ENCODE measurements around the gene PRKCZ.
"Not testable (repeated sequence)": the region's sequence is repeated elsewhere in the genome, so short reads cannot be mapped to it uniquely, and the experiment has no call there.

Gene PRKCZ

DNA sequence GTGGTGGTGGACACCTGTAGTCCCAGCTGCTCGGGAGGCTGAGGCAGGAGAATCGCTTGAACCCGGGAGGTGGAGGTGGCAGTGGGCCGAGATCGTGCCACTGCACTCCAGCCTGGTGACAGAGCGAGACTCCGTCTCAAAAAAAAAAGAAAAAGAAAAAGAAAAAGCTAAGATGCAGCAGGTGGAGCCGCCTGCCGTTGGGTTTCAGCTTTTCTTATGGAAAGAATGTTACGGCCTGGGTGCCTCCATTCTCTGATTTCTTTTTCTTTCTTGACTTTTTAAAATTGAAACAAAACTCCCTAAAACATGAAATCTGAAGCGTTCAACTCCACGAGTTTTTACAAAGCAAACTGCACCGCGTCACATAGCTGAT, 64.4 kb downstream of the PRKCZ start:
- DNase-seq (ENCODE audit: low read depth in 4 of 4, low spot score in 1 of 4) = not testable (repeated sequence)

DNA sequence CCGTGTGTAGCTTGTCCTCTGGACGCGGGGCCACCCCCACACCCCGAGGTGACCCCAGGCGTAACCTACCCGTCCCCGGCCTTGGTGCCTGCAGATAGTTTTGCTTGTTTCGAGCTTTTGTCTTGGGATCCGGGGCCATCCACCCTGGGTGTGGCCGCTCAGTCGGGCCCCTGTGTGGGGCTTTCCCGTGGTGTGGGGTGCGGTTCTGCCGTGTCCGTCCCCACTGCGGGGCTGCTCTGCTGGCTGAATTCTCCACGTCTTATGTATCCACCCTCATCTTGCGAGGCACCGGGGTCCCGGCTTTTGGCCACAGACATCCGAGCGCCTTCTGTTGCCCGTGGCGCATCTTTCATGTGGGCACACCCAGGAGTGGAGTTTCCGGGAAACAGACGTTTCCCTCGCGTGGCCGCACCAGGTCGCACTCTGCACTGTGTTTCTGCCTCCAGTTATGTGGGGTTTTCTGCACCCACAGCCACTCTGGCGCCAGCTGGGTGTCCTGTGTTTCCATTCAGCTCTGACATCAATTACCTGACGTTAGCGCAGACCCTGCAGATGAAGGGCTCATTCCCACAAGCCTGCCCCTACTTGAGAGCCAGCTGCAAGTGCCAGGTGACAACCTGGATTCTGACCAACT, 64.9 kb downstream of the PRKCZ start:
- DNase-seq (ENCODE audit: low read depth in 4 of 4, low spot score in 1 of 4) = no peak

DNA sequence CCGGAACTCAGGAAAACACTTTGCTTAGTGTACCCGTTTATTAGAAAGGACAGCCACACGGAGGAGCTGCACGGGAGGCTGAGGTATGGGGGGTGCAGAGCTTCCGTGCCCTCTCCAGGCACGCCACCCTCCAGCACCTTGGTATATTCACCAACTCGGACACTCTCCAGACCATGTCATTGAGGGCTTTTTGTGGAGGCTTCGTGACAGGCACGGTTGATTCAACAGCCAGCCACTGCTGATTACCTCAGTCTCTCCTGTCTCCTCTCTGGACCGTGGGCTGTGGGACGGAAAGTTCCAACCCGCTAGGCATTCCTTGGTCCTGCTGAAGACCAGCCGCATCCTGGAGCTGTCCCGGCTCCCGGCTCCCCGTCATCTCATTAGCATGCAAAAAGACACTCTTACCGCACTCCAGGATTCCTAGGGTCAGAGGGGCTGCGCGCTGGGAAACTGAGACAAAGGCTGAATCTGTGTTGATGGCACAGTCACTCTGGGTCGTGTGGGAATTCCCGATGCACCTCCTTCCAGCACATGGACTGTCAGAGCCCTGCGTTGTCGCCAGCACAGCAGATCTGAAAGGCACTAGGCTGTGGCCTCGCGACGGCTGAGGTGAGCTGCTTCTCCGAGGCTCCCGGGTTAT, 65.6 kb downstream of the PRKCZ start:
- no peak for DNase-seq (ENCODE audit: low read depth in 4 of 4, low spot score in 1 of 4)

DNA sequence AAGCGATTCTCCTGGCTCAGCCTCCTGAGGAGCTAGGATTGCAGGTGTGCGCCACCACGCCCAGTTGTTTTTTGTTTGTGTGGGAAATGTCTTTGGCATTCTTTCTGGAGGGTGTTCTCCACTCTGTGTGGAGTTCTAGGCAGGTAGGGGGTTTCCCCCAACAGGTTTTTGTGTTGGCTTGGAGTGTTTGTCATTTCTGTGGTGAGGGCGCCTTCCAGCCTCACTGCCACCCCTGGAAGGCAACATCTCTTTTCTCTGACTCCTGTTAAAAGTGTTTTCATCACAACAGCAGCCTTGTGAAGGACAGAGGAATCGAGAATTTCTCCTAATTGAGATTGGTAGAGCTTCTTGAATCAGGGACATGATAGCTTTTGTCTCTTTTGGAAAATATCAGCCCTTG, 69.7 kb downstream of the PRKCZ start:
- no peak for DNase-seq (ENCODE audit: low read depth in 4 of 4, low spot score in 1 of 4)

DNA sequence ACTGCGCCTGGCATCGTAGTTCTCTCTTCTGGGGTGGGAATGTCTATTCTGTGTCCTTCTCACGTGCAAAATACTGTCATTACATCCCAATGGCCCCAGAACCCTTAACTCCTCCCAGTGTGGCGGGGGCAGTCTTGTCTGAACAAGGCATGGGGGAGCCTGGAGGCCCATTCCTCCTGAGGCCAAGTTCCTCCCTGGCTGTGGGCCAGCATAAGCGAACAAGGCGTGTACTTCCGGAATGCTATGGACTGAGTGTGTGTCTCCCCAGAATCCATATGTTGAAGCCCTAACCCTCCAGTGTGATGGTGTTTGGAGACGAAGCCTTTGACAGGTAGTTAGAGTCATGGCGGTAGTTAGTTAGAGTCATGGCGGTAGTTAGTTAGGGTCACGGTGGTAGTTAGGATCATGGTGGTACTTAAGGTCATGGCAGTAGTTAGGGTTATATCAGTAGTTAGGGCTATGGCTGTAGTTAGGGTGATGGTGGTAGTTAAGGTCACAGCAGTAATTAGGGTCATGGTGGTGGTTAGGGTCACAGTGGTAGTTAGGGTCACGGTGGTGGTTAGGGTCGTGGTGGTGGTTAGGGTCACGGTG, 71.0 kb downstream of the PRKCZ start:
- no peak for DNase-seq (ENCODE audit: low read depth in 4 of 4, low spot score in 1 of 4)

DNA sequence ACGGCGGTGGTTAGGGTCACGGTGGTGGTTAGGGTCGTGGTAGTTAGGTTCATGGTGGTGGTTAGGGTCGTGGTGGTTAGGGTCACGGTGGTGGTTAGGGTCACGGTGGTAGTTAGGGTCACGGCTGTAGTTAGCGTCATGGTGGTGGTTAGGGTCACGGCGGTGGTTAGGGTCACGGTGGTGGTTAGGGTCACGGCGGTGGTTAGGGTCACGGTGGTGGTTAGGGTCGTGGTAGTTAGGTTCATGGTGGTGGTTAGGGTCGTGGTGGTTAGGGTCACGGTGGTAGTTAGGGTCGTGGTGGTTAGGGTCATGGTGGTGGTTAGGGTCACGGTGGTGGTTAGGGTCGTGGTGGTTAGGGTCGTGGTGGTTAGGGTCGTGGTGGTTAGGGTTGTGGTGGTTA, 71.6 kb downstream of the PRKCZ start:
- not testable (repeated sequence) for DNase-seq (ENCODE audit: low read depth in 4 of 4, low spot score in 1 of 4)

DNA sequence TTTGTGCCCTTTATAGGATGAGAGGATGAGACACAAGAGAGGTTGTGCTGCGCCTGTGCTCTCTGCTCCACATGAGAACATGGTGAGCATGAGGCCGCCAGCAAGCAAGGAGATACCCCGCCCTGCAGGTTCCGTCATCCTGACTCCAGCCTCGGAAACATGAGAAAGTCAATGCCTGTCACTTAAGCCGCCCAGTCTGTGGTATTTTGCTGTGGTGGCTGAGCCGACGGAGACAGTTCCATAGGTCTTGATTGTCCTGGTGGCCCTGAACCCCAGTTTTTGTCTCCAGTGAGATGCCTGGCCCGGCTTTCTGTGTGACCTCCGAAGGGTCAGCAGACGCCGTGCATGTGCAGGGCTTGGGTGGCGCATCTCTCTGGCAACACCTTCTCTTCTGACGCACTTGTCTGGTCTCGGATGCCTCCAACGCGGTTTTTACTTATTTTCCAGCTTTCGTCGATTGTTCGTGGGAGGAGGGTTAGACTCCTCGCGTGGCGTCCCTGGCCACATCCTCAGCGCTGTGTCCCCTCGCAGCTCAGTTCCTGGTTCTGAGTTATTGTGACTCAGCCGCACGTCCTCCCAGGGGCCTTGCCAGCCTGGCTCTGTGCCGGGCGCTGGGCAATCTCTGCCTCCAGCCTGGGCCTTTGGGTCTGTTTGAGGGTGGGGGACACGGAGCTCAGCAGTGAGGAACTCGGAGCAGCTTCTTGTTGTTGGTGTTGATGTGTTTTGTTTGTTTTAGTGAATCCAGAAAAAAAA, 74.4 kb downstream of the PRKCZ start:
- DNase-seq (ENCODE audit: low read depth in 4 of 4, low spot score in 1 of 4) = no peak

DNA sequence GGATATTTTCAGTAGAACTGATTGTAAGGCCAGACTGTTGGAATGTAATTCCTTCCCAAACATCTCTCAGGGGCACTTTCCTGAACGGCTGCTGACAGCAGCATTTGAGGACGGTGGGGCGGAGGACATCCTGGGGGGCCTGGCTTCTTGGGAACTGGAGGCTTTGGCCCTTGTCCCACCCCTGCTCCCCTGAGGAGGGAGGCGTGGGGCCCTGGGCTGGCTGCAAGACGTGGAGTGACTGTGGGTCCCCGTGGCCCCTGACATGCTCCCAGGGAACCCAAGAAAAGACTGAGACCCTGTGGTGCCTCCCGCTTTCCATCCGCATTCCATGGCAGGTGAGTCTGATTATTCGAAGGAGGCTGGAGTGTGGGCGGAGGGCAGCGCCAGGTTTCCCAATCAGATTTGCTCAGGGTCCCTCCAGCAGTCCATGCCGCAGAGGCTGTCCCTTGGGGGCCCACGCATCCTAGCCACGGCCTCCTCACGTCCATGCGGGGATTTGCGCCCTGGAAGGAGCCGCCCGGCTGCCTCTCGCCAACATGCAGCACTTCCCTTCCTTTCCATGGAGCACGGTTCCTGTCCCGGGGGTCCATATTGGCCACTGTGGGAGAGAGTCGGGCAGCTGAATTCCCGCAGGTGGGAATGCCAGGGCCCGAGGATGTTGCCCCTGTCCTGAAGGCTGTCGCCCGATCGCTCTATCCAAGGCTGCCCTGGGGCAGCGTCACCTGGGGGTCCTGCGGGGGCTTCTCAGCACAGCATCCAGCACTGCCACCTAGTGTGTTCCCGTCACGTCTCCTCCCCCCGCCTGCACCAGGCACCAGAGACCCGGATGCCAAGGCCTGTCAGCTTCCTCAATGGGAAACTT, 75.4 kb downstream of the PRKCZ start:
- DNase-seq (ENCODE audit: low read depth in 4 of 4, low spot score in 1 of 4) = no peak

DNA sequence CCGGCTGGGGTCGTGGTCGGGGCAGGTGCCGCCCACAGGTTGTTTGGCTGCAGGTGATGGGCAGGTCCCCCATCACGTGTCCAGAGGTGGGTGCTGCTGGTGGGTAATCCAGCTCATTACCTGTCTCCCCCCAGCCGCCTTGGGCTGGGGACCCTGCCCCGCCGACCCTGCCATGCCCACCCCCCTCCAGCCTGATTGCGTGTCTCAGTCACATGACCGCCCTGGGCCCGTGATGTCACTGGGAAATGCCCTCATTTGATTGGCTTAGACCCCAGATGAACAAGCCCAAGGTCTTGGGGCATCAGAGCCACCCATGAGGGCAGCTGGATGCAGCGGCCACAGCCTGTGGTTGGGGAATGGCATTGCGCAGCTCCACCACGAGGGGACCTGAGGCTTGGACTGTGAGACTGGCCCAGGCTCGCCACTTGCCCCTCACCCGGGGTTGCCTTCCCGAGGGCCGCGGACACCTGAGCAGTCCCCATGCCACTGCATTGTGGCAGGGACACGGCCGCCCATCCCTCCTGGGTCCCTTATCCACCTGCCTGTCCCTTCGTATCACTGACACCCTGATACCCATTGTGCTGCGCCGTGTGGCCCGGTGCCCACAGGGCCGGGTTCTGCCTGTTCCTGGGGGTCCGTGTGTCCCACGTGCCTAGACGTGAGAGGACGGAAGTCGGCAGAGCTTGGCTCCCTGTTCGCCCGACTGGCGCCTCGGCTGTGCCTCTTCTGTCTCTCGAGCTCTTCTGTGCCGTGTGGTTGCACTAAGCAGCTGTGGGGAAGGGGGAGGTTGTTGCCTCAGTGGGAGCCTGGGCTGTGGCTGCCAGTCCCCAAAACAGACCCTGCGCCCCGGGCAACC, 76.3 kb downstream of the PRKCZ start:
- no peak for DNase-seq (ENCODE audit: low read depth in 4 of 4, low spot score in 1 of 4)

DNA sequence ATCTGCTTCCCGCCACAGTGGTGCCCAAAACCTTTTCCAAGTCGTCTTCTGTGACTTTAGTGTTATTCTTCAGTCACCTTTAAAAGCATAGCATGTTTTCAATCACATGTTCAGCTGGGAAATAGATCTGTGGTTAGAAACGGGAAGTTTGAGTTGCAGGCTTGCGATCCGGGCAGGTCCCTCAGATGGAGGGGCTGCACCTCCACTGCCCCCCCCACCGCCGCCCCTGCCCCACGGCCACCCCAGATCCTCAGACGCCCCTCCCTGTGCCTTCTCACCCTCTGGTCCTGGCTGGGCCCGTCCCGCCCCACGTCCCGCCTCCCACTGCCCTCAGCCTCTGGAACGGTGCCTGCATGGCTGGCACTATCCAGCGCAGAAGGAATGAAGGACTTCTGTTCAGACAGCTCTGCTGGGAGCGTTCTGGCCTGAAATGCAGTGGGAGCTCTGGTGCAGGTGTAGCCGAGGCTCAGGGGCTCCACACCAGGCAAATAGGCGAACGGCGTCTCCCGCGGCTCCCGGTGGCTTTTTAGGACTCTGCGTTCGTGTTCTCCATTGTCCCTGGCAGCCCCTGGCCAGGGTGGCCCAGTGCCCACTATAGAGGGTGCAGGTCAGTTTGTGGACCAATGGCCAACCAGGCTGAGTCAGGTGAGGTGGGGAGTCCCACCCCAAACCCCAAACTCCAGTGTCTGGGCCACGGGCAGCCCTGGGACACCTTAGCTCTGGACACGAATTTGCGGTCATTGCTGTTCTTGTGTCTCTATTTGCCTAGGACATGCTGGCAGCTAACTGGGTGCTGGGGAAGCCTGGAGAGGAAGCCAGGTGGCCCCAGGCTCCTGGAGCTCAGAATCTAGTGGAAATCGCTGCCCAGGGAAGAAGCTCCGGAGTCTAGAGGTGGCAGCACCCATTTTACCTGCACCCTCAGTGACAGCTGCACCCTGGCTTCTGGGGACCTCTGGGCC, 77.3 kb downstream of the PRKCZ start:
- no peak for DNase-seq (ENCODE audit: low read depth in 4 of 4, low spot score in 1 of 4)

DNA sequence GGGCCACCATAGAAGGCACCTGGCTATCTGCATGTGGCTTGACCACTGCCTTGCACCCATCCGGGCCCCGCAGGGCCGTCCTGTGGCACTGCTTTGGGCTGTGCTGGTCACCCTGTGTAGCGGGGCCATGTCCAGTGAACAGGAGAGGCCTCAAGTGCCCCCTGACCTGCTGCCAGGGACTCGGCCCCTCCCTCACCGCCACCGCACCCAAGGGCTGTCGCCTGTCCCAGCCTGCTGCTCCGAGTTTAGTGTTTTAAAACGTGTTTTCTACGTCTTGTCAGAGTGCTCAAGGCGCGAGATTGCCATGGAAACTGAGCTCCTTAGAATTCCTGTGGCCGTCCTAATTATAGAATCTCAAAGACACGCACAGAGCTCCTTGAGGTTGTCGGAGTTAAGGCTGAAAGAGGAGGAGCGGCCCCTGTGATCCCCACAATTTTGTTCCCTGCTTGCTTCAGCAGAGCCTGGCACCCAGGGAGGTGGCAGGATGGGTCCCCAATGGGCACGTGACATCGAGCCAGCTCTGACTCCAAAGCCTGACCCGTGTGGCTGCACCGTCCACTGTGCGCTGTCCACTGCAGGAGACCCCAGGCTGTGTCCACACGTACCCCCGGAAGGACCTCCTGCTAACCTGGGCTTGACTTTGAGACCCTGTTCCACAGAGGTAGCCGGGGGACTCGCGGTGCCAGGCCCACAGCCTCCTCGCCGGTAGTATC, 78.1 kb downstream of the PRKCZ start:
- no peak for DNase-seq (ENCODE audit: low read depth in 4 of 4, low spot score in 1 of 4)

DNA sequence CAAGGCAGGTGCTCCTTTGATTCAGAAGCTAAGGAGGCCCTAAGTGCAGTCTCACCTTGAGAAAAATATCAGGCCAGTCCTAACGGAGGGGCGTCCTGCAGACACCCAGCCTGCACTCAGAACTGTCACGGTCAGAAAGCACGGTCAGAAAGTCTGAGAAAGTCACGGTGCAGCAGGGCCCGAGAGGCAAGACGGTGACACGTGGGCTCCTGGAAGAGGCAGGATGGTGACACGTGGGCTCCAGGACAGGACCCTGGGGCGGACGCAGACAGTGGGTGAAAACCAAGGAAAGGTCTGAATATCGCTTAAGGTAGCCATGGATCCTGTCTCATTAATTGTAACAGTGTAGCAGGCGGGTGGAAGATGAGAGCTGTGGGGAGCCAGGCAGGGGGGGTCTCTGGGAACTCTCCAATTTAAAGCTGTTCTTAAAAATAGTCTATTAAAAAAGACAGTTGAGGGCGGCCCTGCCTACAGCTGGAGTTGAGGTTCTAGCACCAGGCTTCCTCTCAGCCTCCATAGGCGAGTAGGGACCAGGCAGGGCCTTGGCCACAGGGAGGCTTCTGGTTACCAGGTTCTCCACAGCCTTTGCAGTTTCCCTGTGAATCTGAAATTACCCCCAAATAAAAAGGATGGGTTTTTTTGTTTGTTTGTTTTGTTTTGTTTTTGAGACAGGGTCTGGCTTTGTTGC, 79.2 kb downstream of the PRKCZ start:
- DNase-seq (ENCODE audit: low read depth in 4 of 4, low spot score in 1 of 4) = no peak

DNA sequence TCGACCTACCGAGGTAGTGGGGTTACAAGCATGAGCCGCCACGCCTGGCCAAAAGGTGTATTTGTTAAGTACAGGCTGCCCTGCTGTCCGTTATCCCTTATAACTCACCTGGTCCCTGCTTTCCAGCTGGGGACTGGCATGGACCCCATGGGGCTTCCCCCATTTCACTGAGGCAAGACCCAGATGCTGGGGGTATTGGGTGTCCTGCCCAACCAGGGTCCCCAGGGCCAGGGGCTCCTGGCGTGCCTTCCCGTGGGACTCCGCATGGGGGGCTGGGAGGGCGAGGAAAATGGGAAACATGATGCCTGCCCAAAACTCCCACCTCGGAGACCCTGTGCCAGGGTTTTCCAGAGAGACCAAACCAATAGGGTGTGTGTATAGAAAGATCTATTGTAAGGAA, 79.9 kb downstream of the PRKCZ start:
- DNase-seq (ENCODE audit: low read depth in 4 of 4, low spot score in 1 of 4) = no peak

DNA sequence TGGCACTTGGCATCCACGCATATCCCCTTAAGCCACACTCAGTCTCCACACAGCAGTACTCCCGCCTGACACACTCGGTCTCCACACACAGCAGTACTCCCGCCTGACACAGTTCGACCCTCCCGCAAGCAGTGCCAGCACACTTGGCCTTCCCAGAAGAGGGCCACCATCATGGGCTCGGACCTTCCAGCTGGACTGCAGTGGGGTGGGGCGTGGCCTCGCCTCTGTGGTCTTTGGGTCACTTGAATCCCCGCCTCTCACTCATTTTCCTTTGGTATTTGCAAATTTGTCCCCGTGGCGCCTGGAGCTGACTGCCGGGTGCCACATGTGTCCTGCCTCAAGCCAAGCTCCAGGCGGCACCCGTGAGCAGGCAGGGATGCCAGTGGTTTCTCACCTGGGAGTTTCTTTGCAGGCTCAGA, 80.7 kb downstream of the PRKCZ start:
- no peak for DNase-seq (ENCODE audit: low read depth in 4 of 4, low spot score in 1 of 4)

DNA sequence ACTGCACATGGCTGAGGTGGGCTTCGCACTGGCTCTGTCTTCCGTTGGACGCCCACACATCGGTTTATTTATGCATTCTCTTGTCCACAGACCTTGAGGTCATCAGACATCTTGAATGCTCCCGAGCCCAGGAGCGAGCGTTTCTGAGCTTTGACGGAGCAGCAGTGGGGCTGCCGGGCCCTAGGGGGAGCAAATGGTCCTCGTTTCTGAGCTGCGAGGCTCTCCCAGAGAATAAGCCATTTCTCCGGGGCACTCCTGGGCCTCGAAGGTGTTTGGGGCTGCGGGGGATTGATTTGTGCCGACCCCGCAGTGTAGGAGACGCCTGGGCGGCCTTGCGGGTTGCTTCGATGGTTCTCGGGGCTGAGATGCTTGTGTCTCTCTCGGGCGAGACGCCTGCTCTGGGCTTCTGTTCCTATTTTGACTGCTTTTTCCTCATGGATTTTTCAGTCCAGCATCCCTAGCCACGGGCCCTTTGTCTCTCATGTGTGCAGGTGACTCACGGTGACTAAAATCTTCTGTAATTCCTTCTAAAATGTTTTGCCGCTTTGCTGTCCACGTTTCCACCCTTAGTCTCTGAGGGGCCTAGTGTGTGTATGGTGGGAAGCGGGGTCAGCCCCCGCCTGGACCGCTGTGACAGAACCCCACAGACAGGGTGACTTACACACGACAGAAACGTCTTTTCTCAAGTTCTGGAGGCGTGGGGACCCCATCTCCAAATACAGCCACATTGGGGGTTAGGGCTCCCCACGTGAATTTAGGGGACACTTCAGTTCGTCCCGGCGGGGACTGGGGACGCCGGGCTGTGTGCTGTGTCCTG, 82.2 kb downstream of the PRKCZ start:
- DNase-seq (ENCODE audit: low read depth in 4 of 4, low spot score in 1 of 4) = no peak

DNA sequence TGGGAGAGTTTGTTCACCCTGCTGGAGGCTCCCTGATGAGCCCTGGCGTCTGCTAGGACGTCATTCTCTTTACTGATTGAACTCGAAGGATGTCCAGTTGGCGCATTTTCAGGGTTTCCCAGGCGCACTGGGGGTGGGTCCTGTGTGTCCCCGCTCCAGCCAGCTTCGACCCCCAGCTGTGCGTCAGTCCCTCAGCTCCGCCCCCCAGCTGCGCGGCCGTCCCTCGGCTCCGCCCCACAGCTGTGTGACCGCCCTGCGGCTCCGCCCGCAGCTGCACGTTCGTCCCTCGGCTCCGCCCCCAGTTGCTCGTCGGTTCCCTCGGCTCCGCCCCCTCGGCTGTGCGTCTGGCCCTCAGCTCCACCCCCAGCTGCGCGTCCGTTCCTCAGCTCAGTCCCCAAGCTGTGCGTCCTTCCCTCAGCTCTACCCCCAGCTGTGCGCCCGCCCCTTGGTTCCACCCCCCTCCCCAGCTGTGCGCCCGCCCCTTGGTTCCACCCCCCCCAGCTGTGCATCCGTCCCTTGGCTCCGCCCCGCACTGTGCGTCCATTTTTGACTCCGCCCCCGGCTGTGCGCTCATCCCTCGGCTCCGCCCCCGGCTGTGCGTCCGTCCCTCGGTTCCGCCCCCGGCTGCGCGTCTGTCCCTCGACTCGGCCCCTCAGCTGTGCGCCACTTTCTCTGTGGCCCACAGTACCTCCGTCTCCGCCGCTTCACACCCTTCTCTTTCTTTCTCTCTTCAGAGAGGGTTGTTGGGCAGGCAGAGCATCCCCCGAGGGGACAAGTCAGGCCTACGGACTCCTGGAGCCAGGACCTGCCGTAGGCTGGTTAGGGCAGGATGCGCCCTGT, 83.0 kb downstream of the PRKCZ start:
- peak; percentile 93 to 96 (median 94) for DNase-seq (ENCODE audit: low read depth in 4 of 4, low spot score in 1 of 4)

Data from stimulated activated CD4-positive, alpha-beta T cell treated with anti-CD3 and anti-CD28 coated beads, Interleukin-1b, Interleukin-23, amount 100 ng/mL, for 24 hours (primary cell).